Suprapubic skin (tissue), 4 donors: ENCODE data around the gene TMEM131. TPM values are rescaled to one million over a fixed set of nuclear protein-coding genes. Genes with fewer than 3 reads are reported as not detected.

ENCODE experiments used
- DNase-seq, 2 donors: peaks; one replicate each; pipeline ENCODE4 v3.0.0-alpha.2; 2019; ENCODE audit warnings: low spot score in 2 of 2
- H3K27ac ChIP-seq: fragments of 200-600 bp; sonication (generic); one replicate; pipeline ENCODE4 v1.5.1; 2019
- H3K27me3 ChIP-seq: fragments of 200-600 bp; sonication (generic); one replicate; pipeline ENCODE4 v1.5.1; 2019
- H3K36me3 ChIP-seq: fragments of 200-600 bp; sonication (generic); one replicate; pipeline ENCODE4 v1.5.1; 2019
- H3K4me1 ChIP-seq: fragments of 200-600 bp; sonication (generic); one replicate; pipeline ENCODE4 v1.5.1; 2019
- H3K4me3 ChIP-seq: fragments of 200-600 bp; sonication (generic); one replicate; pipeline ENCODE4 v1.5.1; 2019; ENCODE audit warnings: mild to moderate bottlenecking
- H3K9me3 ChIP-seq: fragments of 200-600 bp; sonication (generic); one replicate; pipeline ENCODE4 v1.5.1; 2019
- EP300 ChIP-seq: sonication (generic); formaldehyde crosslinking; IDR thresholded peaks from one replicate; pipeline ENCODE4 v1.6.1; 2017; ENCODE audit warnings: antibody characterized with exemption
- POLR2A ChIP-seq, 2 donors: fragments of 450-650 bp; IDR thresholded peaks; one replicate each; pipeline ENCODE4 v1.6.1; 2017; ENCODE audit warnings: antibody characterized with exemption in 2 of 2, mild to moderate bottlenecking in 2 of 2, moderate library complexity in 2 of 2
- POLR2AphosphoS5 ChIP-seq, 3 donors: sonication (generic); formaldehyde crosslinking; IDR thresholded peaks; one replicate each; pipeline ENCODE4 v1.6.1; 2017; ENCODE audit warnings: antibody characterized with exemption in 3 of 3
- WGBS: methylation state at CpG from one replicate; pipeline ENCODE4 v1.1.5; 2018; 5-methylcytosine and 5-hydroxymethylcytosine counted together
- total RNA-seq, 4 donors: library from RNA; depleted of rRNA; stranded (reverse); fragments of >200 nt; gene quantifications; one replicate each; pipeline ENCODE4 v1.1.0, GENCODE V29; 2016
- TF ChIP-seq, protein P1 (sequence below), 2 donors: fragments of 200-600 bp in 1 of 2; fragments of 450-650 bp in 1 of 2; sonication (generic) in 1 of 2; IDR thresholded peaks; one replicate each; pipeline ENCODE4 v1.5.1; 2016 to 2019; ENCODE audit warnings: antibody characterized with exemption in 2 of 2, mild to moderate bottlenecking in 1 of 2, moderate library complexity in 1 of 2

Gene TMEM131
- total RNA-seq, 4 donors from 2014 or later: 39.7 to 117 (median 42.5) TPM

DNA sequence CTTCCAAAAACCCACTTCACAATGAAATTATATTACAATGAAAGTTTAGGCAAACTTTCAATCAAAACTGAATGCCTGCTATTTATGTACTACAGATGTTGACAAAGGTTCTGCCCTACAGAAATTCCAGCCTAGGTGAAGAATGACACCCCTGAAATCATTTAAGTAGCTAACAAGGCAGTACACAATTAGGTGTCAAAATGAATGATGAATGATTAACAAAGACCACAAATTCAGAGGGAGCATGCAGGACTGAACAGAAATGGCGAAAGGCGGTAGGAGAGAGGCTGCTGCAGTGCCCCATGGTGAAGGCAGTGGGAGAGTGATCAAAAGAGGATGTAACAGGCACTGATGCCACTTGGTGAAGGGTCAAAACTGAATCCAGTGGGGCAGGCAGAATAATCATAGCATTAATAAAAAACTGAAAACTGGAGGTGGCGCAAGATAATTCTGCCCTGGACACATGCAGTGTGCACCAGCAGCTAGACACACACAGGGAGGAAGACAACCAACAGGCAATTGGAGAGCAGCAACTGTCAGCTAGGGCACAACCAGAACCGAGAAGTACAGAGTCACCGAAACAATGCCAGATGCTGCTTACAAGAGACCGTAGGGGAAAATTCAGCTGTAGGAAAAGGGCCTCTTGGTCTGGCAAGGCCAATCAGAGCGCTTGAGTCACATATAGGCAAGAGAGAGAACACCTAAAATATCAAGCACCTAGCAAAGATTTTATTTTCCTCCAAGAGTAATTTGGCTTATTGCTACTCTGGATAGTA is 4.5 kb downstream of the TMEM131 start:
- H3K9me3 ChIP-seq: no peaks in the 10 kb centered on the region
- TF ChIP-seq POLR2A (IDR thresholded peaks at IDR 0.05) (no peak), EP300 (no peak), POLR2AphosphoS5 (IDR thresholded peaks at IDR 0.05) (no peak)
- TF ChIP-seq, protein P1, sequence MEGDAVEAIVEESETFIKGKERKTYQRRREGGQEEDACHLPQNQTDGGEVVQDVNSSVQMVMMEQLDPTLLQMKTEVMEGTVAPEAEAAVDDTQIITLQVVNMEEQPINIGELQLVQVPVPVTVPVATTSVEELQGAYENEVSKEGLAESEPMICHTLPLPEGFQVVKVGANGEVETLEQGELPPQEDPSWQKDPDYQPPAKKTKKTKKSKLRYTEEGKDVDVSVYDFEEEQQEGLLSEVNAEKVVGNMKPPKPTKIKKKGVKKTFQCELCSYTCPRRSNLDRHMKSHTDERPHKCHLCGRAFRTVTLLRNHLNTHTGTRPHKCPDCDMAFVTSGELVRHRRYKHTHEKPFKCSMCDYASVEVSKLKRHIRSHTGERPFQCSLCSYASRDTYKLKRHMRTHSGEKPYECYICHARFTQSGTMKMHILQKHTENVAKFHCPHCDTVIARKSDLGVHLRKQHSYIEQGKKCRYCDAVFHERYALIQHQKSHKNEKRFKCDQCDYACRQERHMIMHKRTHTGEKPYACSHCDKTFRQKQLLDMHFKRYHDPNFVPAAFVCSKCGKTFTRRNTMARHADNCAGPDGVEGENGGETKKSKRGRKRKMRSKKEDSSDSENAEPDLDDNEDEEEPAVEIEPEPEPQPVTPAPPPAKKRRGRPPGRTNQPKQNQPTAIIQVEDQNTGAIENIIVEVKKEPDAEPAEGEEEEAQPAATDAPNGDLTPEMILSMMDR (IDR thresholded peaks at IDR 0.05): no peak
- no peaks in the 10 kb centered on the region for H3K27me3 ChIP-seq
- DNase-seq: no peak
- no peak overlapping the region for H3K4me3 ChIP-seq
- WGBS: 97% methylated on average over 7 of the region's 7 CpGs
- H3K4me1 ChIP-seq: peaks cover 49% of the 10 kb centered on the region
- H3K27ac ChIP-seq: no peak overlapping the region
- no peaks in the 10 kb centered on the region for H3K36me3 ChIP-seq

DNA sequence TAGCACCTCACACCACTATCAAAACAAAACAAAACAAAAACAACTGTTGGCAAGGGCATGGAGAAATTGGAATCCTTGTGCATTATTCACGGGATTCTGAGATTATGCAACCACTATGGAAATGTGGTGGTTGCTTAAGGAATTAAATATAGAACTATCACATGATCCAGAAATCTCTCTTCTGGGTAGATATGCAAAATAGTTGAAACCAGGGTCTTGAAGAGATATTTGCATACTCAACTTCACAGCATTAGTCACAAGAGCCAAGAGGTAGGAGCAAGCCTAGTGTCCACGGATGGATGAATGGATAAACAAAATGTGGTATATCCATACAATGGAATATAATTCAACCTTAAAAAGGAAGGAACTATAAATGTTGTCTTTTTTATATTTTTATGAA is 7.0 kb downstream of the TMEM131 start:
- Histone ChIP-seq H3K9me3 (no peaks in the 10 kb centered on the region), H3K36me3 (no peaks in the 10 kb centered on the region), H3K4me3 (no peak overlapping the region), H3K27me3 (no peaks in the 10 kb centered on the region), H3K27ac (no peak overlapping the region), H3K4me1 (peaks cover 42% of the 10 kb centered on the region)
- TF ChIP-seq, protein P1 (IDR thresholded peaks at IDR 0.05): no peak
- TF ChIP-seq EP300 (no peak), POLR2AphosphoS5 (IDR thresholded peaks at IDR 0.05) (no peak), POLR2A (IDR thresholded peaks at IDR 0.05) (no peak)
- WGBS: 80% methylated on average over 2 of the region's 2 CpGs
- DNase-seq: no peak

DNA sequence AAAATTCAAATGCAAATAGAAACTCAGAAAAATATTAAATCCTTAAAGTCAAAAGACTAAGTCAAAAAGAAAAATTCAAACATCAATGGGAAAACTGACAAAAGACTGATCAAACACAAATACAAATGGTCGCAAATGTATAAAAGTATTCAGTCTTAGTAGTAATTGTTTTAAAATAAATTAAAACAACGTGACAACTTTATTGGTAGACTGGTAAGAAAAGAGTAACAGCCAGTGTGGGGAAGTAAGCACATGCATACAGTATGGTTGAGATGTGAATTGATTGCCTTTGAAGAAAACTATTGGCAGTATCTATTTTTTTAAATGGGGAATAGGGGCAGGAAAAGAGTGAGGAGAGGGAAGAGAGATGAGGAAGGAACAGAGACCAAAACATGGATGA is 9.8 kb downstream of the TMEM131 start:
- Histone ChIP-seq H3K27ac (no peak overlapping the region), H3K27me3 (no peaks in the 10 kb centered on the region), H3K36me3 (no peaks in the 10 kb centered on the region), H3K9me3 (no peaks in the 10 kb centered on the region), H3K4me1 (peaks cover 27% of the 10 kb centered on the region), H3K4me3 (no peak overlapping the region)
- DNase-seq: no peak
- WGBS: 95% methylated on average over 2 of the region's 2 CpGs
- no peak for TF ChIP-seq POLR2AphosphoS5 (IDR thresholded peaks at IDR 0.05)
- no peak for TF ChIP-seq POLR2A (IDR thresholded peaks at IDR 0.05)

DNA sequence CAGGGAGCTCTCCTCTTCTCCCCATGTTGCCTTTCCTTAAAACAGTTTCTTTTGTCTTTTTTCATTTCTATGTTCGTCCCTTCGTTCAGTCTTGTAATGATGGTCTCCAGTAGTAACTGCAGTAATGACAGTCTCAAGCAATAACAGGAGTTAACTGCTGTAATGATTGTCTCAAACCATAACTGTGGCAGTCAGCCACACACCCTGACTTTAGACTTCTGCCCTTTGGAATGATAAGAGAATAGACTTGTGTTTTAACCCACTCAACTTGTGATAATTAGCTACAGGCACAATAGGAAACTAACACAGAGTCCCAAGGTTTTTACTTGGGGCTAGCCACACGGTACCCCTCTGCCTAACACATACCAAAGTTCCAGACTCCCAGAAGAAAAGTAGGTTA is 12.1 kb downstream of the TMEM131 start:
- no peaks in the 10 kb centered on the region for H3K27me3 ChIP-seq
- 88% methylated on average over 3 of the region's 3 CpGs for WGBS
- DNase-seq: no peak
- no peak overlapping the region for H3K4me3 ChIP-seq
- H3K9me3 ChIP-seq: peaks cover 8% of the 10 kb centered on the region
- peaks cover 17% of the 10 kb centered on the region for H3K4me1 ChIP-seq
- TF ChIP-seq, protein P1 (IDR thresholded peaks at IDR 0.05): no peak
- TF ChIP-seq POLR2AphosphoS5 (IDR thresholded peaks at IDR 0.05): no peak
- TF ChIP-seq EP300: no peak
- no peak for TF ChIP-seq POLR2A (IDR thresholded peaks at IDR 0.05)
- H3K27ac ChIP-seq: no peak overlapping the region
- no peaks in the 10 kb centered on the region for H3K36me3 ChIP-seq

DNA sequence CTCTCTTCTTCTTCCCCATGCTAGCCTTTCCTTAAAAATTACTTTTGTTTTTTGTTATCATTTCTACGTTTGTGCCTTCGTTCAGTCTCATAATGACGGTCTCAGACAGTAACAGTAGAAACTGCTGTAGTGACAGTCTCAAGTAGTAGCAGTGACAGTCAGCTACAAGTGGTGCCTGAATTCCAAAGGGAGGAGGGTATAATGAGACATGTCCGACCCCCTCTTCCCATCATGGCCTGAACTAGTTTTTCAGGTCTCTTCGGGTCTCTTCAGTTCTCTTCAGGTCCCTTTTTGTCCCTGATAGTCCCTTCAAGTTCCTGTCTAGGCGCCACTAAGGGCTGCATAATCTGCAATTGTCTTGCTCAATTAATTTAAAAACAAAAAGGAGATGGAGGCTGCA is 12.6 kb downstream of the TMEM131 start:
- no peak overlapping the region for H3K27ac ChIP-seq
- no peaks in the 10 kb centered on the region for H3K36me3 ChIP-seq
- no peak overlapping the region for H3K4me3 ChIP-seq
- peaks cover 11% of the 10 kb centered on the region for H3K9me3 ChIP-seq
- no peak for TF ChIP-seq EP300
- TF ChIP-seq, protein P1 (IDR thresholded peaks at IDR 0.05): no peak
- no peak for TF ChIP-seq POLR2A (IDR thresholded peaks at IDR 0.05)
- TF ChIP-seq POLR2AphosphoS5 (IDR thresholded peaks at IDR 0.05): no peak
- whole genome bisulfite sequencing: 78% methylated on average over 6 of the region's 6 CpGs
- DNase-seq: no peak
- H3K27me3 ChIP-seq: no peaks in the 10 kb centered on the region
- peaks cover 17% of the 10 kb centered on the region for H3K4me1 ChIP-seq
